ENCODE data around the gene ZNF311. TPM values are rescaled to one million over a fixed set of nuclear protein-coding genes. Genes with fewer than 3 reads are reported as not detected.

Gene ZNF311
- 1 to 10 TPM; 5.2 to 6.9 (median 6.7) TPM for polyA plus RNA-seq (ENCODE audit: insufficient read length in 4 of 4)

- DNase-seq (ENCODE audit: low read depth in 4 of 4, low spot score in 3 of 4) = no peak
Measured at GRCh38 chr6:29005183-29005885, at the start of gene ZNF311. Gene ZNF311 (minus strand): TSS chr6:29005315. CDS start chr6:29003954, 1,361 bp downstream.

DNA sequence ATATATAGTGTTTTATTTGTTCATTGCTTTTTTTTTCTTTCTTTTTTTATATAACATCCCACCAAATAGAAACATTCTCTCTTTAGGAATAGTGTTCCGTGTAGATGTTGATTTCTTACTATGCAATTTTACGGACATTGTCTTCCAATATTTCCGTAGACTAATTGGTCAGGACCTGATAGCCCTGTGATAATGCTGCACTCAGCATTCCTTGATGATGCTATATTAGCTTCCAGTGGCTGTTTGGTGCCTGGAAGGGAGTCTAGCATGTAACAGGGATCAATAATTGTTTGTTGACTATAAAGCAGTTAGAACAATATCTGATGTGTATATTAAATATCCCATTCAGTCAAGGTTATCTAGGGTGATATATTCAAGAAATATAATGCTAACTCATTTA is 46.6 kb upstream of the ZNF311 start:
- no peak for DNase-seq (ENCODE audit: low read depth in 4 of 4, low spot score in 3 of 4)

GRCh38 chr6:29045075-29045474 is 40.0 kb upstream of the ZNF311 start, which contains the start of gene OR2W1:
Gene OR2W1 (minus strand): TSS chr6:29045175. CDS start chr6:29045175, 0 bp downstream.
- no peak for DNase-seq (ENCODE audit: low read depth in 4 of 4, low spot score in 3 of 4)

- DNase-seq (ENCODE audit: low read depth in 4 of 4, low spot score in 3 of 4) = no peak
Measured at GRCh38 chr6:29035951-29036350, 30.8 kb upstream of the ZNF311 start.

DNA sequence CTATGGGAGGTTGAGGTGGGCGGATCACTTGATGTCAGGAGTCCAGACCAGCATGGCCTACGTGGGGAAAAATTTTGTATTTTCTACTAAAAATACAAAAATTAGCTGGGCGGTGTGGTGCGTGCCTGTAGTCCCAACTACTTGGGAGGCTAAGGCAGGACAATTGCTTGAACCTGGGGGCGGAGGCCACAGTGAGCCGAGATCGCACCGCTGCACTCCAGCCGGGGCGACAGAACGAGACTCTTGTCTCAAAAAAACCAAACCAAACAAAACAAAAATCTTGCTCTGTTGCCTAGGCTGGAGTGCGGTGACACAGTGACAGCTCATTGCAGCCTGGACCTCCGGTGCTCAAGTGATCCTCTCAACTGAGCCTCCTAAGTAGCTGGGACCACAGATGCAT is 23.7 kb upstream of the ZNF311 start:
- DNase-seq (ENCODE audit: low read depth in 4 of 4, low spot score in 3 of 4) = no peak

- DNase-seq (ENCODE audit: low read depth in 4 of 4, low spot score in 3 of 4) = no peak
Measured at GRCh38 chr6:29025927-29026585, 20.9 kb upstream of the ZNF311 start.

GRCh38 chr6:29021434-29021833 is 16.3 kb upstream of the ZNF311 start:
- DNase-seq (ENCODE audit: low read depth in 4 of 4, low spot score in 3 of 4) = no peak

GRCh38 chr6:29019629-29020028 is 14.5 kb upstream of the ZNF311 start:
- DNase-seq (ENCODE audit: low read depth in 4 of 4, low spot score in 3 of 4) = no peak

DNA sequence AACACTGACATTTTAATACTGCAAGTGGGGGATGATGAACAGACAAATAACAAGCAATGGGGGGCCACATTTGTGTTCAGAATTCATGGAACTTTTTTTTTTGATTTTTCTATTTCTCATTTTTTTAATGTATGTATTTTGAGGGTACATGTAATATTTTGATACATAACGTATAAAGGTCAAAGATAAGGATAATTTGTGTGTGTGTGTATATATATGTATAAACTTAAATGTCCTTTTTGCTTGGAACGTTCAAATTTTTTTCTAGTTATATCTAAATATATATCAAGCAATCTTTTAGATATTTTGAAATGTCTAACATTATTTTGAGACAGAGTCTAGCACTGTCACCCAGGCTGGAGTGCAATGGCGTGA is 12.3 kb upstream of the ZNF311 start:
- no peak for DNase-seq (ENCODE audit: low read depth in 4 of 4, low spot score in 3 of 4)

GRCh38 chr6:29016559-29017427 is 11.7 kb upstream of the ZNF311 start:
- DNase-seq (ENCODE audit: low read depth in 4 of 4, low spot score in 3 of 4) = peak; percentile 70 to 79 (median 70)

DNA sequence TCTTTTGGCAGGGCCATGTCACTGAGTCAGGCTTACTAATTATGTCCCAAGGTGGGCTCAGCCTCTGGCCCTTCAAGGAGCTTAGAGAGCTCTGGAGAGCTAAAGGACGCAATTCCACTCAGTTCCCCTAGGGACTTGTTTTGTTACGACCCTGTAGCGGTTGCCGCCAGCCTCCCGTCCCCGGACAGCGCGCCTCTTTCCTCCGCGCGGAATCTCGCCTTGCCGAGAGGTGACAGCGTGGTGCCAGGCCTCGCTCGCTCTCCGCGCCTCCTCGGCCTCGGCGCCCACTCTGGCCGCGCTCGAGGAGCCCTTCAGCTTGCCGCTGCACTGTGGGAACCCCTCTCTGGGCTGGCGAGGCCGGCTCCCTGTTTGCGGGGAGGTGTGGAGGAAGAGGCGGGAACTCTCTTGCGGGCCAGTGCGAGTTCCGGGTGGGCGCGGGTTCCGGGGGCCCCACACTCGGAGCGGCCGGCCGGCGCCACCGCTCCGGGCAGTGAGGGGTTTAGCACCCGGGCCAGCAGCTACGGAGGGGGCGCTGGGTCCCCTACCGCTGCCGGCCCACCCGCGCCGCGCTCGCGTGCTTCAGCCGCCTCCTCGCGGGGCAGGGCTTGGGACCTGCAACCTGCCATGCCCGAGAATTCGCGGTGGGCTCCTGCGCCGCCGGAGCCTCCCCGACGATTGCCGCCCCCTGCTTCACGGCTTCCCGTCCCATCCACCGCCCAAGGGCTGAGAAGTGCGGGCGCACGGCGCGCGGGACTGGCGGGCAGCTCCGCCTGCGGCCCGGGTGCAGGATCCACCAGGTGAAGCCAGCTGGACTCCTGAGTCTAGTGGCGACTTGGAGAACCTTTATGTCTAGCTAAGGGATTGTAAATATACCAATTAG is 9.9 kb upstream of the ZNF311 start:
- DNase-seq (ENCODE audit: low read depth in 4 of 4, low spot score in 3 of 4) = no peak

GRCh38 chr6:29011276-29011734 is 6.2 kb upstream of the ZNF311 start:
- DNase-seq (ENCODE audit: low read depth in 4 of 4, low spot score in 3 of 4) = peak; percentile 38 to 52 (median 50)

- DNase-seq (ENCODE audit: low read depth in 4 of 4, low spot score in 3 of 4) = no peak
Measured at GRCh38 chr6:29009358-29009757, 4.2 kb upstream of the ZNF311 start.

GRCh38 chr6:29008089-29008488 is 3.0 kb upstream of the ZNF311 start:
- DNase-seq (ENCODE audit: low read depth in 4 of 4, low spot score in 3 of 4) = no peak

GRCh38 chr6:28996844-28997510 is 8.1 kb downstream of the ZNF311 start:
- DNase-seq (ENCODE audit: low read depth in 4 of 4, low spot score in 3 of 4) = no peak

GRCh38 chr6:28995093-28995650 is 9.9 kb downstream of the ZNF311 start:
- DNase-seq (ENCODE audit: low read depth in 4 of 4, low spot score in 3 of 4) = no peak

DNA sequence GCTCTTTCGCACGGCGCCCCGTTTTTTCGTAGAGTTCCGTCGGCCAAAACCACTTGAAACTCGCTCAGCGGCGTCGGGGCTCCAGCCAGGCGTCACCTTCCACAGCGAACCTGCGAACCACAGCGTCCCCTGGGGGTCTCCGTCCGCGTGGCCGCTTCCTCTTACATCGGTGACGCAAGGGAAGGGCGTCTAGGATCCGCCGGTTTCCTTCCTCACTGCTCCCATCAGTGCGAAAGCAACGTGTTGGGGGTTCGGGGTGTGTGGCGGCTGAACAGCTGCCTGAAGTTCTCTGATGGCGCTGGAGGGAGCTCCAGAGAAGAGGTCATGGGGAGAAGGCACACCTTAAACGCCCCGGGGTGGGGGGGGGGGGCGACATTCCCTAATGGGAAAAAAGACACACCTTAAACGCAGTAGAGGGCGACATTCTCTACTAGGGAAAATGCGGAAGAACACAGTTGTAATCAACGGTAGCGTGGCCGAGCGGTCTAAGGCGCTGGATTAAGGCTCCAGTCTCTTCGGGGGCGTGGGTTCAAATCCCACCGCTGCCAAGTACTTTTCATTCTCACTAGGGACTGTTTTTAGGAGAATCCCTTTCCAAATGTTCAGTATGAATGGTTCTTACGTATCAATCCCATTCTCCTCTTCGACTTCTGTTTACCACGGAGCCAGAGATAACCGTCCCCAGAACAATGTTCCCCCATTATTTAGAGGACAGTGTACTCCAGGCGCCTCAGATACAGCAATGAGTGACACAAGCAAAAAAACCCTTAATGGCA is 16.4 kb downstream of the ZNF311 start:
- no peak for DNase-seq (ENCODE audit: low read depth in 4 of 4, low spot score in 3 of 4)

DNA sequence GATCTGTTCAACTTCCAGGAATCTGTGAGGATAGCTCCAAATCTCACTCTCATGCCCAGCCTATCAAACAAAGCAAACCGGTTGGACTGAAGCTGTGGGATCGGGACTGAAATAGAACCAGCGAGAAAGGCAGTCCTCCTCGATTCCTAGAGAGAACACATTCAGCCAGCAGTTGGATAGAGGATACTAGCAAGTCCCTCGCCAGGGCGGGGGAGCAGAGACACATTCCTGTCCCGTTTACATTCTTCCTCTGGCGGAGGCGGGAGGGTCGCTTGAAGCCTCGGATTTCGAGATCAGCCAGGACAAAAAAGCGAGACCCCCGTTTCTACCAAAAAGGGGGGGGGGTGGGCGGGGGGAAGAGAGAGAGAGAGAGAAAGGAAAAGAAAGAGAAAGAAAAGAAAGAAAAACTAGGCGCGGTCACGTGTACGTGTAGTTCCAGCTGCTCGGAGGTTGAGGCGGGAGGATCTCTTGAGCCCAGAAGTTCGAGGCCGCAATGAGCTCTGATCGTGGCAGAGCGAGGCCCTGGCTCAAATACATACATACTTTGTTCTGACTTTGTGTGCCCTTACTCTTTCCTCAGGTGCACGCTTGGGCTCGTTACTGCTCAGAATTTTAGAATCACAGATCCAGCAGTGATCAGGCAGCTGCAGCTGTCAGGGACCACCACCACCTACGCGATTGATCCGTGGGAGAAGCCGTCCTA is 19.5 kb downstream of the ZNF311 start:
- peak; percentile 91 to 96 (median 92) for DNase-seq (ENCODE audit: low read depth in 4 of 4, low spot score in 3 of 4)

Measured in left renal pelvis (tissue), 4 donors.